GM18873 (cell line): ENCODE results near the gene FNDC3B.
"Not testable (repeated sequence)": the region's sequence is repeated elsewhere in the genome, so short reads cannot be mapped to it uniquely, and the experiment has no call there.

Experiments
- ATAC-seq: cut with Tn5 transposase; IDR thresholded peaks from one replicate; pipeline ENCODE4 v1.9.1; 2021; ENCODE audit warnings: mild to moderate bottlenecking, moderate library complexity, moderate number of reproducible peaks; ENCODE audit not compliant: unreplicated experiment, low FRiP score

Gene FNDC3B

DNA sequence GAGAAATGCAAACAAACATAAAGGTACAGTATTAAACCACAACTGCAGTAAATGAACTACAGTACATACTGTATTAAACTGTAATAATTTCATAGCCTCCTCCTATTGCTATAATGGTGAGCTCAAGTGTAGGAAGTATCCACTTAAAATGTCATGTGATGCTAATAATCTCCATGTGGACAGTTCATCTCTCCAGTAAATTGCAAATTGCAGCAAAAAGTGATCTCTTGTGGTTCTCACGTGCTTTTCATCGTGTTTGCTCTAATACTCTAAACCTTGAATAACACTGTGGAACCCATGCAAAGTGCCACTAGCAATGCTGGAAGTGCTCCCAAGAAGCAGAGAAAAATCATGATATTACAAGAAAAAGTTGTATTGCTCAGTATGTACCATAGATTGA lies 9.2 kb upstream of the FNDC3B start:
- no peak for ATAC-seq

DNA sequence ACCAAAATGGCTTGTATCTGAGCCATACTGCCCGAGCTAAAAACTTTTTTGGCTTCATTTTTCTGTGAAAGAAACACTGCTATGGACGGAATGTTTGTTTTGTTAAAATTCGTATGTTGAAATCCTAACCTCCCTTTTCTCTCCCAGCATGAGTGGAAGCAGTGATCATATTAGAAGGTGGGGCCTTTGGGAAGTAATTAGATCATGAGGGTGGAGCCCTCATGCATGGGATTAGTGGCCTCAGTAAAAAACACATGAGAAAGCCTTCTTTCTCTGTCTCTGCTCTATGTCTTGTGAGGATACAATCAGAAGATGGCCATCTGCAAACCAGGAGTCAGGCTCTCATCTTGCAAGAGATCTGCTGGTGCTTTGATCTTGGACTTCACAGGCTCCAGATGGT lies 7.4 kb upstream of the FNDC3B start:
- ATAC-seq, result no peak

DNA sequence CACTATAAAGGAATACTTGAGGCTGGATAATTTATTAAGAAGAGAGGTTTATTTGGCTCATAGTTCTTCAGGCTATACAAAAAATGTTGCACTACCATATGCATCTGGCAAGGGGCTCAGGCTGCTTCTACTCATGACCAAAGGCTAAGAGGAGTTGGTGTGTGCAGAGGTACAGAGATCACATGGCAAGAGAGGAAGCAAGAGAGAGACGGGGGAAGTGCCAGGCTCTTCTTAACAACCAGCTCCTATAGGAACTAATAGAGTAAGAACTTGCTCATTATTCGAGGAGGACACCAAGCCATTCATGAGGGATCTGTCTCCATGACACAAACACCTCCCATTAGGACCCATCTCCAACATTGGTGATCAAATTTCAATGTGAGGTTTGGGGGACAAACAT lies 6.0 kb upstream of the FNDC3B start:
- ATAC-seq, result no peak

DNA sequence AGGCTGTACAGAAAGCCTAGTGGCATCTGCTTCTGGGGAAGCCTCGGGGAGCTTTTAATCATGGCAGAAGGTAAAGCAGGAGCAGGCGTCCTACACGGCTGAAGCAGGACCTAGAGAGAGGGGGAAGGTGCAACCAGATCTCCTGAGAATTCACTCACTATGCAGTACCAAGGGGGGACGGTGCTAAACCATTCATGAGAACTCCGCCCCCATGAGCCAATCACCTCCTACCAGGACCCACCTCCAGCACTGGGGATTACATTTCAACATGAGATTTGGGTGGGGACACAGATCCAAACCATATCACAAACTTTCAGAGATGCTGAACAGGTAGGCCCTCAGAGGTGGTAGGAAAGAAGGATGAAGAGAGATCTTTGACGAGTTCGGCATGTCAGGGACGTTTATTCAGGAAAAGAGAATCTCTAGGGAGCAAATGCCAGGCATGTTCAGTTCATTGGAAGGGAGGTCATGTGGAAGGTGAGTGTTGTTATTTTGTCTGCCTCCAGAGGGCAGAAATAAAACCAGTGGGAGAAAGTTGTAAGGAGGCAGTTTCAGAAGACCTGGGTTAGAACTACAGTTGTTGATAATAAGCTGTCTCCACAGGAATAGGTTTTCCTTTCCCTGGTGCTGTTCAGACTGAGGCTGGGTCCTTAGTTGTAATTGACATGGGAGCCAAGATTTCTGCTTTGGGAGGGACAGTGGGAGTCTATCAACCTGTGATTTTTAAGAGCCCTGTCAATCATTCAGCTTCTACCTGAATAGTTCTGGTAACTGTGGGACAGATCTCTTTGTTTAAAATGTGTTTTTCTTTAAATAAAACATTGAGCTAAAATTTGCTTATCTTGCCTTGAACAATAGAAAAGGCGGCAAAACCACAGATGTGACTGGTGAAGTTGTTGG lies 4.3 kb upstream of the FNDC3B start:
- no peak for ATAC-seq

DNA sequence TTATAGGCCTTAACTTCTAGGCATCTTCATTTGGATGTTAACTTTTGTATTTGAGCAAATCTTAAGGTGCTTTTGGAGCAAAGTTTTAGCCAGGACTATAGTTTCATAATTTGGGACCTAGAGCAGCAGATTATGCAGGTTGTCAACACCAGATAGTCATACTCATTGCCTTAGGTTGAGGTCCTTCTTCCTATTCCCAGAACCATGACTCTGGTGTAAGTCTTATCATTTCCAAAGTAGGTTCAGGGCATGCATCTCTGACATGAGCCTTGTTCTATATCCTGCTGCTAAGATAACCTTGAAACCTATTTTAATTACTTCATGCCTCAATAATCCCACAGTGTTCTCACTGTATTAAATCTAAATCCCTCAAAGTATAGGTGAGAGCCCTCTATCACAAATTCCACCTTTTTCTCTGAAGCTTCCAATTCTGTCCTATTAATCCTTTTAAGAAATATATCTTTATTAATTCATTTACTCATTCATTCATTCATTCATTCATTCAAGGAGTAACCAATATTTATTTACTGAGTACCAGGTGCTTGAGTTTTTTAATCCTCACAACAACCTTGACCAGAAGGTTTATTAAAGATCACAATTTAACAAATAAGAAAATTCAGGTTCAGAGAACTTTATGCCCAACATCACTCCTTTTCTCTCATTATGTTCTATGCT lies 2.7 kb upstream of the FNDC3B start:
- ATAC-seq, result no peak

DNA sequence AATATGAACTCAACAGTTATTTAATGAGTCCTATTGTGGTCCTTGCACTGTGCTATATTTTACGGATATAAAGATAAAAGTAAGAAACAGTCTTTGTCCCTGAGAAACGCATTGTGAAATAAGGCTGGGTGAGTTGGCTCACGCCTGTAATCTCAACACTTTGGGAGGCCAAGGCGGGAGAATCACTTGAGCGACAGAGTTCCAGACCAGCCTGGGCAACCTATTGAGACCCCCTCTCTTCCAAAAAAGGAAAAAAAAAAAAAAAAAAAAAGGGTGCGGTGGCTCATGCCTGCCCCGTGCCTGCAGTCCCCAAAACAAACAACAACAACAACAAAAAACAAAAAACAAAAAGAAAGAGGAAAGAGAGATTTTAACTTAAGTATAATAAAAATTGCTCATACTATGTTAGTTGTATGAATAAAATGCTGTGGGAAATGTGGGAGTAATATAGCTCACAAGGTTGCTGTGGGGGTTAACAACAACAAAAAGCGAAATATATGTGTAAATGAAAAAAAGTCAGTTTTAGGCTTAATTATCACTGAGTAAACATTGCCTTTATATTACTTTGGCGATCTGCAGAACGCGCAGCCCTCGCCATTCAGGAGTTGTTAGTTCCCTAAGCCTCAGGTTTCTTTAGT lies 461 bp upstream of the FNDC3B start:
- no peak for ATAC-seq

DNA sequence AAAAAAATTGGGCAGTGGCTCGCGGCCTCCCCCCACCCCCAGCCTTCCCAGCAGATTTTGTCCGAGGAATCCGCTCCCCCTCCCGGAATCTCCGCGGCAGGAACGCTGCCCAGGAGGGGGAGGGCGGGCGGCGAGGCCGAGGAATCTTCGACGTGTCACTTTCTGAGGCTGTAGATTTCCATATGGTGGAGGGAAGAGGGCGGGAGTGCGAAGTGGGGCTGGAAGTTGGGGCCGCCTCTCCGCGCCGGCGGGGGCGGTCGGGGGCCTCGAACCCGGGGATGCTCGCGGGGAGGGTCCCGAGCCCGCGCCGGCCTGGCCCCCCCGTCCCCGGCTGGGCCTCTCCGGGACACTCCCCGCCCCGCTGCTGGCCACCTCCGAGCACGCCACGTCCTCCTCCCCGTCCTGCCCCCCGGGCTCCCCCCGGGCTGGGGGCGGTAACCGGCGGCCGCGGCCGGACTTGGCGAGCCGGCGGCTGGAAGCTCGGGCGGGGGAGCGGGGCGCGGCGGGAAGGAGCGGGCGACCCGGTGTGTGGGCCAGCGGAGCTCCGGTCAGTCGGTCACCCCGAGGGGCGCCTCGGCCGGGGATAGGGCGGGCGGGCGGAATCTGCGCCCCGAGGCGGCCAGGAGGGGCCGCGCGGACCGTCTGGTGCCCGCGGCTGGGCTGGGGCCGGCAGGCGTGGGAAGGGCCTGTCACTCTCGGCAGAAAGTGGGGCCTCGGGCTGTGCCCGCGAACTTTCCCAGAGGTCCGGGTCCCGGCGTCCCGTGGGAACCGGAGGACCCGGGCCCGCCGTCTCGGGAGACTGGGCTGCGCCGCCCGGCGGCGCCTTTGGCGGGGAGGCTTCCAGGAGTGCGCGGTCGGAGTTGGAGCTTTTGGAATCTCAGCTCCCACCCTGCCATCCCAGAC lies 951 bp downstream of the FNDC3B start:
- no peak for ATAC-seq

DNA sequence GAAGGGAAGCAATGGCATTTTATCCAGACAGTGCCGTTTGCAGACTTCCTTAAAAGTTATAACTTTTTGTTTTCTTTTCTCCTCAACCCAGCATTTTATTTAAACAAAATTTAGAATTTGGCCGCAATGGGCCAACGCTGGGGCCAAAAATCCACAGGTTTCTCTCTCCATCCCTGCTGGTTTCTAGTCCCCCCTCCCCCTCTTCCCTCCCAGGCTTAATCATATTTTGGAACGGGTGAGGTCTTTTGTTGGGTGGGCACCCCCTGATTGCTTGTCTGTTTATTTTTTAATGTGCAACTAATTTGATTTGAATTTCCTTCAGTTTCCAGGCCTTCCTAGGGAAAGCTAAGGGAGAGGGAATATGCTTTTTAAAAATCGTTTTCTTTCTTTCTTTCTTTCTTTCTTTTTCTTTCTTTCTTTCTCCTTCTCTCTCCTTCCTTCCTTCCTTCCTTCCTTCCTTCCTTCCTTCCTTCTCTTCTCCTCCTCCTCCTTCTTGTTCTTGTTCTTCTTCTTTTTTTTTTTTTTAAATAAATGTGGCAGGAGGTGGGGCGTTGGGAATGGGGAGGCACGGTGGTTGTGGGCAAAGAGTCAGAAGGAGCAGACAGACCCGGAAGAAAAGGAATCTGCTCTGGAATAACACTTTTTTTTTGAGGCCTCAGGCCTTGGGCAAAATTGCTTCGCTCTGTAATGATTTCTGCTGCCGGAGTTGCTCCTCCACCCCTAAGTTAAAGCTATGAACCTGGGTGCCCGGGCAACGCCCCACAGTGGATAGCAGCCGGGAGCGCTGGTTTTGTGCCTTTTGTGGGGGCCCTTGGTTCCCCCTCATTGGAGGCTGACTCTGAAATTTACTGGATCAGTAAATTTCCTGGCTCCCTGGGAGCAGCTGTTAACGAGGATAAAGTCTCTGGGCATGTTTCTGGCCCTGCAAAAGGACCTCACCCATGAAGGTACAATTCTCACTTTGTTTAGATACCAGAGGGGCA lies 1.9 kb downstream of the FNDC3B start:
- ATAC-seq, result no peak

DNA sequence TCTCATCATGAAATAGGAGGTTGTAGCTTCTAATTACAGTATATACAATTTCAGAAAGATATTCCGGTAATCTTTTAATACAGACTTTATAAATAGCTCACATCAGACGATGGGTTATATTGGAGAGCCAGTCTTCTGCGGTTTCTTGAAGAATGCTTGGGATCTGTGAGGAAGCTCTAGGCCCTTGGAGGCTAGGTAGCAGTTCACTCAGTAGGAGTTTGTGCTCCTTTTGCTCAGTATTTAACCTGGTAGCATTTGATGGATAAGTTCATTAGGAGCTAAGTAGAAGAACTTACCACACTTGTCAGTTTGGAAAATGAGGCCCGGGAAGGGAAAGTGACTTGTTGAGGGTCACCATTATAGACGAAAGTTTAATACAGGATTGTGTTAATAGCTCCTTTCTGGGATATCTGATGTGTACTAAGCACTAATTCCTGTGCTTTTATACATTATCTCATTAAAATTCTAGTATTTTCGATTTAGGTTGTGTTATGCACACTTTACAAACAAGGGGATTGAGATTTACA lies 2.8 kb downstream of the FNDC3B start:
- ATAC-seq, result no peak

DNA sequence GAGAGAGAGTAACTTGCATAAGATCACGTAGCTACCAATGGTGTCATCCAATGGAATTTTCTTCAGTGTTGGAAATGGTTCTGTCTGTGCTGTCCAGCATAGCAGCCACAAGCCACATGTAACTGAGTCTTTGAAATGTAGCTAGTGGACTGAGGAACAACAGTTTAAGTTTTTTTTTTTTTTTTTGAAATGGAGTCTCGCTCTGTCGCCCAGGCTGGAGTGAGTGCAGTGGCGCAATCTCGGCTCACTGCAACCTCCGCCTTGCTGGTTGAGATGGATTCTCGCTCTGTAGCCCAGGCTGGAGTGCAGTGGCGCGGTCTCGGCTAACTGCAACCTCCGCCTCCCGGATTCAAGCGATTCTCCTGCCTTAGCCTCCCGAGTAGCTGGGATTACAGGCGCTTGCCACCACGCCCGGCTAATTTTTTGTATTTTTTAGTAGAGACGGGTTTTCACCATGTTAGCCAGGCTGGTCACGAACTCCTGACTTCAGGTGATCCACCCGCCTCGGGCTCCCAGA lies 3.3 kb downstream of the FNDC3B start:
- not testable (repeated sequence) for ATAC-seq

DNA sequence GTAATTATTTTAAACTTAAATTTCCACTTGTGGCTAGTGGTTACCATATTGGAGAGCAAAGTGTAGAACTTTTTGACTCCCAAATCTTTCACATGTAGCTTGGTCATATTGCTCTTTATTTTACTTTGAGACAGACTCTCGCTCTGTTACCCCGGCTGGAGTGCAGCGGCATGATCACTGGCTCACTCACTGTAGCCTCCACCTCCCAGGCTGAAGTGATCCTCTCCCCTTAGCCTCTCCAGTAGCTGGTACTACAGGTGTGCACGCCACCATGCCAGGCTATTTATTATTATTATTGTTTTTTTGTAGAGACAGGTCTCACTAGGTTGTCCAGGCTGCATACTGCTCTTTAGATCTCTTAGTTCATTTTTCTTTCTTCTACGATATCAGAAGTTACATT lies 3.9 kb downstream of the FNDC3B start:
- no peak for ATAC-seq

DNA sequence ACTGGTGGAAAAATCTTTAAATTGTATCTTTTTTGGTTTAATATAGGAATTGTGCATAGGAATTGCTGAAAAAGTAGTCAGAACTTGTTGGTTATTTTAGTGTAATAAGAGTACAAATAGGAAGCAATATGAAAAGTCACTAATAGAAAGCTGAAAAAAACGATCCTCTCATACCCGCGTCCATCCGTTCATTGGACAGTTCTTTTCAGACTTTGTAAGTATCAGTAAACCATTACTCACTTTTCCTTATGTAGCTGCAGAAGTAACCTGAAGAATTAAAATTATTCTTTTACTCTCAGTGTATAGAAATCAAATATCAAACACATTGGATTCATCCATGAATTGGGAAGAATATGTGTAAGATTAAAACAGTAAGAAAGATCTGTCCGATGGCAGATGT lies 4.4 kb downstream of the FNDC3B start:
- no peak for ATAC-seq

DNA sequence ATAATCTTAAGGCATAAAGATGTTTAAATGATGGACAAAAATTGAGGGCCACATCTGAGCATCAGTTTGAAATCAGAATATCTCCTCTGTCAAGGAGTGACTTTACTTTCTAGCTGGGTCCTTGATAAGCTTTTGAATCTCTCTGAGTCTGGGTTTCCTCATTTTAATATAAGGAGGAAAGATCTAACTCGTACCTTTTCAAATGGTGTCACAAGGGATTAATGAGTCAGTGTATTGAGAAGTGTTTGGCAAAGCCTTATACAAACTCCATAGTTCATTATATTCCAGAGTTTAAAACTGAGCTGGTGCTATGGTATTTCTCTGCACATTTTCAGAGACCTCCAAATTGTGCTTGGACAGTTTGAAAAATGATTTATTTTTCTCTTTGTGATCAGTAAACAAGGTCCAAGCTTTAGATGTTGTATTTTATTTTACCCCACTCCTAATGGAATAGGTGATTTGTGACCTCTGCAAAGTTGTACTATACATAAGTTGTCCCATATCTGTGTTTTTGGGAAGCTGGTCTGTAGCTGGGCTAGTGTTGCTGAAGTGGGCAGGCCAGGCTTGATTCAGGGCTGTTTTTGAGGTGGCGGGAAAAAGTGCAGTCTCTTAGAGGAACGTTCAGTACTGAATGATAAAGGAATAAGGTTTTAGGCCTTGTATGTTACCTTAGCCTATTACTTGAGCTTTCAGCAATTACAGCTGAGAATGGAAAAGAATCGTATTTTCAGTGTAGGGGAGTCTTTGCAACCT lies 5.6 kb downstream of the FNDC3B start:
- no peak for ATAC-seq

DNA sequence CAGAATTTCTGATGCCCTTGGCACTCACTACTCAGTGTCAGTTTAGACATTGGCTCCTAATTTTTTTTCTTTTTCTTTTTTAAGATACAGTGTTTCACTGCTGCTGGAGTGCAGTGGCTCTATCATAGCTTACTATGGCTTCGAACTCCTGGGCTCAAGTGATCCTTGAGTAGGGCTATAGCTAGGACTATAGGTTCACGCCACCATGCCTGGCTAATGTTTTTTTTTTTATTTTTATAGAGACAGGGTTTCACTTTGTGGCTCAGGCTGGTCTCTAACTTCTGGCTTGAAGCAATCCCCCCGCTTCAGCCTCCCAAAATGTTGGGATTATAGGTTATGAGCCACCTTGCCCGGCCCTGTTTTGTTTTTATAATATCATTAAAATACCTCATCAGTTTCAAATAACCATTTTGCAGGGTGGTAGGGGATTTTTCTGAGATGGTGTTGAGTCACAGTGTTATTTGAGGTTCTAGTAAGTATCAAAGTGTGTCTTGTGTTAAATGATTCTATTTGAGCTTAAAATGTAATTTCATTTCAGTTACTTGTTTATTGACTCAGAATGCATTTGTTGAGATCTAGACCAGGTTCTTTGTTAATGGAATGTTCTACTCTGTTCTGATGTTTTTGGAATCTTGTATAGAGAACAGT lies 7.0 kb downstream of the FNDC3B start:
- ATAC-seq, result no peak

DNA sequence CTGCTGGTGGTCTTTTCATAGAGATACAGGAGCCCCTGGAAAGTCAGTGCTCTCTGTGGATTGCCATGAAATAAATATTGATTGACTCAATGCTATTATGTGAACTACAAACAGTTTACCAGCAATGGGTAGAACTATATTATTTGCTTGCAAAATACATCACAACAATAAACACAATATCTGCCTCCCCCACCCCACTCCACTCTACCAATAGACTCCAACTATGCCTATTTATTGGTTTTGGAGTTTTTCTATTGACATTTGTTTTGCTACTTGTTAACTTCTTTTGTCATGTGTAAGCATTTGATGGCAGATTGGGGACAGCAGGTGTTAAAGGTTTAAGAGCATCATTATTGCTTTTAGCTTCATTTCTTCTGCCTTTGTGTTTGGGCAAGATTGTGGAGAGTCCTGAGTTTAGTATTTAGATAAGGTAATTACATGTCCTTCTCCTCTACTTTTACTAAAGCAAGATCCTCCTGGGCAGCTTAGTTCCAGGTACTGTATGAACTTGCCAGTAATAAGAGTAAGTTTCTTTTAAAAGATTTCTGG lies 8.3 kb downstream of the FNDC3B start:
- ATAC-seq, result no peak

DNA sequence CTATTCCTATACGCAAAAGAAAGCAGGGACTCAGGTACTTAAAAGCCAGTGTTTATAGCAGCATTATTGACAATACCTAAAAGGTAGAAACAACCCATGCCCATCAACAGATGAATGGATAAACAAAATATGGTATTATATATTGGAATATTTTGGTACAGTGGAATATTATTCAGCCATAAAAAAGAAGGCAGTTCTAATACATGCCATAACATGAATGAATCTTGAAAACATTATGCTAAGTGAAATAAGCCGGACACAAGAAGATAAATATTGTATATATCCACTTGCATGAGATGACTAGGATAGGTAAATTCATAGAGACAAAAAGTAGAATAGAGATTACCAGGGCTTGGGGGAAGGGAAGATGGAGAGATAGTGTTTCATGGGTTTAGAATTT lies 9.2 kb downstream of the FNDC3B start:
- ATAC-seq, result no peak

DNA sequence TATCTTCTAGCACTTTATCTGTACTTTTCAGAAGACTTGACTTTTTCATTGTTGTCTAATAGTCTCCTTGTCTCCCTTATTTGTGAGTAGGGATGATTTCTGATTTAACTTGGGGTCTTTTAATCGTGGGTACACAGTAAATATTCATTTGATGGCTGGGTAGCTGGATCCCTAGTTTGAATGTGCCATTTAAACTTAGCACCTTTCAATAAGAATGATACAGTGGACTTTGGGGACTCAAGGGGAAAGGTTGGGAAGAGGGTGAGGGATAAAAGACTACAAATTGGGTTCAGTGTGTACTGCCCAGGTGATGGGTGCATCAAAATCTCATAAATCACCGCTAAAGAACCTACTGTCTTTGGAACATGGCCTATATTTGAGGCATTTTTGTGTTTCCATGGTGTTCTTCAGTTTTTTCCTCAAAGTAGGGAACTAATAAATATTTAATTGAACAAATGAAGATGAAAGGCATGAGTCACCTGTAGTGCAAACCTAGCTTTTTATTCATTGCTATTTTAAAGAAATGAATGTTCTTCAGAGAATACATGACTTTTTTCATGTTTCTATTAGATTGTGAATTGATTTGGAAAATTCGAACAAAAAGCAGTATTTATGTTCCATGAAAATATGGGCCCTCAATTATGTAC lies 12.1 kb downstream of the FNDC3B start:
- no peak for ATAC-seq
